Neural cell (in vitro differentiated cells): ENCODE data around the gene SYK. TPM values are rescaled to one million over a fixed set of nuclear protein-coding genes. Genes with fewer than 3 reads are reported as not detected.

Experiments used
- H2AFZ ChIP-seq: fragments of 200-600, 300-800 bp; sonication (generic), shearing (Covaris generic); 2 replicates; pipeline ENCODE4 v1.6.0; 2014; ENCODE audit warnings: low read depth, mild to moderate bottlenecking, antibody characterized with exemption, low read length, moderate library complexity
- H3F3A ChIP-seq: fragments of 200-600 bp; shearing (Covaris generic); 2 replicates; pipeline ENCODE4 v1.6.1; 2016; ENCODE audit warnings: mild to moderate bottlenecking, moderate library complexity, mixed read lengths, antibody characterized with exemption, low read length; ENCODE audit not compliant: insufficient read depth, poor library complexity, severe bottlenecking
- H3K27ac ChIP-seq: fragments of 200-600, 300-800 bp; sonication (generic), shearing (Covaris generic); 2 replicates; pipeline ENCODE4 v1.5.1; 2014; ENCODE audit warnings: mild to moderate bottlenecking, low read length, moderate library complexity
- H3K27me3 ChIP-seq: fragments of 300-800, 200-600 bp; sonication (generic), shearing (Covaris generic); 2 replicates; pipeline ENCODE4 v1.6.0; 2014; ENCODE audit warnings: mild to moderate bottlenecking, low read depth, low read length, moderate library complexity; ENCODE audit not compliant: insufficient read depth
- H3K36me3 ChIP-seq: fragments of 300-800, 200-600 bp; sonication (generic), shearing (Covaris generic); 2 replicates; pipeline ENCODE4 v1.5.1; 2014; ENCODE audit warnings: mild to moderate bottlenecking, antibody characterized with exemption, low read length, moderate library complexity; ENCODE audit not compliant: insufficient read depth
- H3K4me2 ChIP-seq: fragments of 300-800, 200-600 bp; sonication (generic), shearing (Covaris generic); 2 replicates; pipeline ENCODE4 v1.6.0; 2014; ENCODE audit warnings: mild to moderate bottlenecking, low read length
- H3K4me3 ChIP-seq: fragments of 300-800, 200-600 bp; sonication (generic), shearing (Covaris generic); 2 replicates; pipeline ENCODE4 v1.5.1; 2014; ENCODE audit warnings: mild to moderate bottlenecking, low read length, moderate library complexity
- H3K79me2 ChIP-seq: fragments of 200-600 bp; shearing (Covaris generic); replicated peaks from 2 replicates; pipeline ENCODE4 v1.6.0; 2014; ENCODE audit warnings: mild to moderate bottlenecking, low read length, moderate library complexity; ENCODE audit not compliant: insufficient read depth
- H3K9ac ChIP-seq: fragments of 300-800, 200-600 bp; sonication (generic), shearing (Covaris generic); 2 replicates; pipeline ENCODE4 v1.6.1; 2016; ENCODE audit warnings: mild to moderate bottlenecking, low read length, mixed read lengths
- H3K9me2 ChIP-seq: fragments of 200-600 bp; shearing (Covaris generic); 2 replicates; pipeline ENCODE4 v1.6.1; 2016; ENCODE audit warnings: mild to moderate bottlenecking, low read length, mixed read lengths; ENCODE audit not compliant: insufficient read depth
- H3K9me3 ChIP-seq: fragments of 200-600, 300-800 bp; sonication (generic), shearing (Covaris generic); 2 replicates; pipeline ENCODE4 v1.6.1; 2016; ENCODE audit warnings: mild to moderate bottlenecking, mixed run types, low read length, moderate library complexity, mixed read lengths
- H4K20me1 ChIP-seq: fragments of 200-600 bp; shearing (Covaris generic); 2 replicates; pipeline ENCODE4 v1.6.1; 2016; ENCODE audit warnings: mild to moderate bottlenecking, mixed run types; ENCODE audit not compliant: insufficient read depth
- EP300 ChIP-seq: fragments of 450-650 bp; conservative IDR thresholded peaks from 2 replicates; pipeline ENCODE4 v1.6.1; 2014; ENCODE audit warnings: antibody characterized with exemption, mild to moderate bottlenecking, moderate library complexity; ENCODE audit not compliant: poor library complexity, severe bottlenecking
- EZH2 ChIP-seq: fragments of 200-600, 300-800 bp; shearing (Covaris generic), sonication (generic); IDR thresholded peaks from 2 replicates; pipeline ENCODE4 v1.6.1; 2014; ENCODE audit warnings: antibody characterized with exemption, low read length, borderline replicate concordance, mild to moderate bottlenecking; ENCODE audit not compliant: insufficient read depth, poor library complexity, severe bottlenecking
- MXI1 ChIP-seq: fragments of 450-650 bp; conservative IDR thresholded peaks from 2 replicates; pipeline ENCODE4 v1.6.1; 2014; ENCODE audit warnings: antibody characterized with exemption, mild to moderate bottlenecking; ENCODE audit not compliant: poor library complexity, severe bottlenecking
- POLR2AphosphoS5 ChIP-seq: IDR thresholded peaks from 2 replicates; pipeline ENCODE4 v1.6.1; 2012
- RAD21 ChIP-seq: fragments of 450-650 bp; conservative IDR thresholded peaks from 2 replicates; pipeline ENCODE4 v1.6.1; 2014; ENCODE audit warnings: antibody characterized with exemption, mild to moderate bottlenecking, moderate library complexity
- SMC3 ChIP-seq: fragments of 450-650 bp; conservative IDR thresholded peaks from 2 replicates; pipeline ENCODE4 v1.6.1; 2014; ENCODE audit warnings: antibody characterized with exemption, mild to moderate bottlenecking, moderate library complexity; ENCODE audit not compliant: poor library complexity
- TAF1 ChIP-seq: IDR thresholded peaks from 2 replicates; pipeline ENCODE4 v1.6.1; 2012; ENCODE audit warnings: low read depth
- polyA plus RNA-seq: library from polyadenylated mRNA; depleted of rRNA; stranded (reverse); fragments of >200 nt; gene quantifications from 2 replicates; pipeline ENCODE4 v1.2.3, GENCODE V29; 2014
- TF ChIP-seq, protein P1 (sequence below): IDR thresholded peaks from 2 replicates; pipeline ENCODE4 v1.6.1; 2012; ENCODE audit warnings: borderline replicate concordance
- TF ChIP-seq, protein P2 (sequence below): fragments of 450-650 bp; IDR thresholded peaks from 2 replicates; pipeline ENCODE4 v1.5.1; 2014; ENCODE audit warnings: antibody characterized with exemption, mild to moderate bottlenecking, moderate library complexity; ENCODE audit not compliant: poor library complexity, severe bottlenecking

SYK gene
- polyA plus RNA-seq, 1 donor from 2014 or later = not detected

DNA sequence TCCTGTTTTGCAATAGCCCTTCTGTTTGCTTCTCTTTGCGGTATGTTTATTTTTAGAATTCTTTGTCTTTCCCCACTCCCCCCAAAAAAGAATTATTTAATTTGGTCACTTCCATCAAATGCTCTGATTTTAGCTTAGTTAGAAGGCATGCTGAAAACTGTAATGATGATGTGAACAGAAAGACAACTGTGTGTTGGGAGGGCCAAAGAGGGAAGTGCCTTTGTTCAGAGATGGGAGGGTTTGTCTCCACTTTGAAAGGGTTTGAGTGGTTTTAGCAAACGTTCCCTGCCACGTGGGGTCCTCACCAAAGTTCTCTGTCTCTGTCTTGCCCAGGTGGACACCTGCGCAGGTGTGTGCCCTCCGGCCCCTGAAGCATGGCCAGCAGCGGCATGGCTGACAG, 41.9 kb downstream of the SYK start:
- H4K20me1 ChIP-seq = no peaks in the 10 kb centered on the region
- no peak overlapping the region for H2AFZ ChIP-seq
- no peak overlapping the region for H3K4me3 ChIP-seq
- no peak overlapping the region for H3K4me2 ChIP-seq
- no peak for TF ChIP-seq EP300
- no peak for TF ChIP-seq SMC3
- TF ChIP-seq, protein P1, sequence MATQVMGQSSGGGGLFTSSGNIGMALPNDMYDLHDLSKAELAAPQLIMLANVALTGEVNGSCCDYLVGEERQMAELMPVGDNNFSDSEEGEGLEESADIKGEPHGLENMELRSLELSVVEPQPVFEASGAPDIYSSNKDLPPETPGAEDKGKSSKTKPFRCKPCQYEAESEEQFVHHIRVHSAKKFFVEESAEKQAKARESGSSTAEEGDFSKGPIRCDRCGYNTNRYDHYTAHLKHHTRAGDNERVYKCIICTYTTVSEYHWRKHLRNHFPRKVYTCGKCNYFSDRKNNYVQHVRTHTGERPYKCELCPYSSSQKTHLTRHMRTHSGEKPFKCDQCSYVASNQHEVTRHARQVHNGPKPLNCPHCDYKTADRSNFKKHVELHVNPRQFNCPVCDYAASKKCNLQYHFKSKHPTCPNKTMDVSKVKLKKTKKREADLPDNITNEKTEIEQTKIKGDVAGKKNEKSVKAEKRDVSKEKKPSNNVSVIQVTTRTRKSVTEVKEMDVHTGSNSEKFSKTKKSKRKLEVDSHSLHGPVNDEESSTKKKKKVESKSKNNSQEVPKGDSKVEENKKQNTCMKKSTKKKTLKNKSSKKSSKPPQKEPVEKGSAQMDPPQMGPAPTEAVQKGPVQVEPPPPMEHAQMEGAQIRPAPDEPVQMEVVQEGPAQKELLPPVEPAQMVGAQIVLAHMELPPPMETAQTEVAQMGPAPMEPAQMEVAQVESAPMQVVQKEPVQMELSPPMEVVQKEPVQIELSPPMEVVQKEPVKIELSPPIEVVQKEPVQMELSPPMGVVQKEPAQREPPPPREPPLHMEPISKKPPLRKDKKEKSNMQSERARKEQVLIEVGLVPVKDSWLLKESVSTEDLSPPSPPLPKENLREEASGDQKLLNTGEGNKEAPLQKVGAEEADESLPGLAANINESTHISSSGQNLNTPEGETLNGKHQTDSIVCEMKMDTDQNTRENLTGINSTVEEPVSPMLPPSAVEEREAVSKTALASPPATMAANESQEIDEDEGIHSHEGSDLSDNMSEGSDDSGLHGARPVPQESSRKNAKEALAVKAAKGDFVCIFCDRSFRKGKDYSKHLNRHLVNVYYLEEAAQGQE = no peak
- H3K79me2 ChIP-seq = no peaks in the 10 kb centered on the region
- no peak overlapping the region for H3K9ac ChIP-seq
- H3K27me3 ChIP-seq = no peaks in the 10 kb centered on the region
- no peak overlapping the region for H3K27ac ChIP-seq
- H3K9me2 ChIP-seq = no peaks in the 10 kb centered on the region
- no peaks in the 10 kb centered on the region for H3K36me3 ChIP-seq
- no peaks in the 10 kb centered on the region for H3F3A ChIP-seq
- H3K9me3 ChIP-seq = no peaks in the 10 kb centered on the region

DNA sequence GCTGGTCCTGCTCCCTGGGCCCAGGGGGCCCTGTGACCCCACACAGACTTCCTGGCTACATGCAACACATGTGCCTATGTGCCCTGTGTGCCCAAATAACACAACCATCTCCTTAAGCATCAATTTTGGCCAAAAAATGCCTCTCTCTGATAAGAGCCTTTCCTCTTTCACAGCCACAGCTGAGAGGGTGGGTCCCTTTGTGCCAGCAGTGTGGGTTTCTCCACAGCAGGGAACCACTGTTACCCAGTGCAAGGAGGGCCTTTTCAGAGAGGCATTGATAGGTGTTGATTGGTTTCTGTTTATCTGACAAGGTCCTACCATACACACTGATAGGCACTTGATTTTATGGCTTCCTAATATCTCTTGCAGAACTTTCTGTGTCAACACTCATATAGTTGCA, 42.7 kb downstream of the SYK start:
- Histone ChIP-seq H3F3A (no peaks in the 10 kb centered on the region), H3K4me2 (no peak overlapping the region), H3K36me3 (no peaks in the 10 kb centered on the region), H3K27me3 (no peaks in the 10 kb centered on the region), H3K9me2 (no peaks in the 10 kb centered on the region), H4K20me1 (no peaks in the 10 kb centered on the region), H3K79me2 (no peaks in the 10 kb centered on the region), H3K4me3 (no peak overlapping the region), H3K27ac (no peak overlapping the region), H2AFZ (no peak overlapping the region), H3K9me3 (no peaks in the 10 kb centered on the region), H3K9ac (no peak overlapping the region)
- TF ChIP-seq EZH2 = no peak
- no peak for TF ChIP-seq EP300
- TF ChIP-seq, protein P2, sequence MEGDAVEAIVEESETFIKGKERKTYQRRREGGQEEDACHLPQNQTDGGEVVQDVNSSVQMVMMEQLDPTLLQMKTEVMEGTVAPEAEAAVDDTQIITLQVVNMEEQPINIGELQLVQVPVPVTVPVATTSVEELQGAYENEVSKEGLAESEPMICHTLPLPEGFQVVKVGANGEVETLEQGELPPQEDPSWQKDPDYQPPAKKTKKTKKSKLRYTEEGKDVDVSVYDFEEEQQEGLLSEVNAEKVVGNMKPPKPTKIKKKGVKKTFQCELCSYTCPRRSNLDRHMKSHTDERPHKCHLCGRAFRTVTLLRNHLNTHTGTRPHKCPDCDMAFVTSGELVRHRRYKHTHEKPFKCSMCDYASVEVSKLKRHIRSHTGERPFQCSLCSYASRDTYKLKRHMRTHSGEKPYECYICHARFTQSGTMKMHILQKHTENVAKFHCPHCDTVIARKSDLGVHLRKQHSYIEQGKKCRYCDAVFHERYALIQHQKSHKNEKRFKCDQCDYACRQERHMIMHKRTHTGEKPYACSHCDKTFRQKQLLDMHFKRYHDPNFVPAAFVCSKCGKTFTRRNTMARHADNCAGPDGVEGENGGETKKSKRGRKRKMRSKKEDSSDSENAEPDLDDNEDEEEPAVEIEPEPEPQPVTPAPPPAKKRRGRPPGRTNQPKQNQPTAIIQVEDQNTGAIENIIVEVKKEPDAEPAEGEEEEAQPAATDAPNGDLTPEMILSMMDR = no peak
- no peak for TF ChIP-seq TAF1
- TF ChIP-seq MXI1 = no peak
- no peak for TF ChIP-seq RAD21
- no peak for TF ChIP-seq POLR2AphosphoS5
- TF ChIP-seq SMC3 = no peak
- TF ChIP-seq, protein P1 = no peak
